Gastrocnemius medialis (tissue), 4 donors: ENCODE measurements around the gene NHLH2.

Source experiments
- POLR2A ChIP-seq, 2 donors: fragments of 450-650 bp; IDR thresholded peaks; one replicate each; pipeline ENCODE4 v1.6.1; 2017; ENCODE audit warnings: antibody characterized with exemption in 2 of 2, mild to moderate bottlenecking in 2 of 2, moderate library complexity in 2 of 2
- TF ChIP-seq, protein P1 (sequence below), 5 experiments: fragments of 450-650 bp in 3 of 5; fragments of 200-600 bp in 2 of 5; sonication (generic) in 2 of 5; IDR thresholded peaks in 4 of 5; conservative IDR thresholded peaks in 1 of 5; 1 replicate in 4 of 5; 2 replicates in 1 of 5; pipeline ENCODE4 v1.5.1; 2016 to 2019; ENCODE audit warnings: antibody characterized with exemption in 5 of 5, mild to moderate bottlenecking in 3 of 5, moderate library complexity in 3 of 5

DNA sequence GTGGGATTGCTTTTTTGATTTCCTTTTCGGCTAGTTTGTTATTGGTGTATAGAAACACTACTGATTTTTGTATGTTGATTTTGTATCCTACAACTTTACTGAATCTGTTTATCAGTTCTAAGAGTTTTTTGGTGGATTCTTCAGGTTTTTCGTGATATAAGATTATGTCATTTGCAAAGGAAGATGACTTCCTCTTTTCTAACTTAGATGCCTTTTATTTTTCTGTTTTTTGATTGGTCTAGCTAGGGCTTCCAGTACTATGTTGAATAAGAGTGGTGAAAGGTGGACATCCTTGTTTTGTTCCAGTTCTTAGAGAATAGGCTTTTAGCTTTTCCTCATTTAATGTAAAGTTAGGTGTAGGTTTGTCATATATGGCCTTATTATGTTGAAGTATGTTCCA, 13.1 kb upstream of the NHLH2 start:
- TF ChIP-seq, protein P1, sequence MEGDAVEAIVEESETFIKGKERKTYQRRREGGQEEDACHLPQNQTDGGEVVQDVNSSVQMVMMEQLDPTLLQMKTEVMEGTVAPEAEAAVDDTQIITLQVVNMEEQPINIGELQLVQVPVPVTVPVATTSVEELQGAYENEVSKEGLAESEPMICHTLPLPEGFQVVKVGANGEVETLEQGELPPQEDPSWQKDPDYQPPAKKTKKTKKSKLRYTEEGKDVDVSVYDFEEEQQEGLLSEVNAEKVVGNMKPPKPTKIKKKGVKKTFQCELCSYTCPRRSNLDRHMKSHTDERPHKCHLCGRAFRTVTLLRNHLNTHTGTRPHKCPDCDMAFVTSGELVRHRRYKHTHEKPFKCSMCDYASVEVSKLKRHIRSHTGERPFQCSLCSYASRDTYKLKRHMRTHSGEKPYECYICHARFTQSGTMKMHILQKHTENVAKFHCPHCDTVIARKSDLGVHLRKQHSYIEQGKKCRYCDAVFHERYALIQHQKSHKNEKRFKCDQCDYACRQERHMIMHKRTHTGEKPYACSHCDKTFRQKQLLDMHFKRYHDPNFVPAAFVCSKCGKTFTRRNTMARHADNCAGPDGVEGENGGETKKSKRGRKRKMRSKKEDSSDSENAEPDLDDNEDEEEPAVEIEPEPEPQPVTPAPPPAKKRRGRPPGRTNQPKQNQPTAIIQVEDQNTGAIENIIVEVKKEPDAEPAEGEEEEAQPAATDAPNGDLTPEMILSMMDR (IDR thresholded peaks at IDR 0.05 in 4 of 5, conservative IDR thresholded peaks at IDR 0.05 in 1 of 5) = no peak
- no peak for TF ChIP-seq POLR2A (IDR thresholded peaks at IDR 0.05)
